Measurements from ENCODE around the gene DUXA.

DUXA gene

GRCh38 chr19:57105976-57106721 lies 61.1 kb downstream of the DUXA start:
- no peak for DNase-seq (ENCODE audit: low read depth)
